ENCODE results near the gene ARL2BP. TPM values are rescaled to one million over a fixed set of nuclear protein-coding genes. Genes with fewer than 3 reads are reported as not detected.

Gene ARL2BP
- total and polyA plus RNA-seq, 9 of the 15 experiments (the other 6 are each of a cell fraction or from before 2014, with no cell fraction given): 16.7 to 41.8 (median 27.2) TPM

GRCh38 chr16:57268804-57269800 lies 24.0 kb downstream of the ARL2BP start (continued):
- TF ChIP-seq, protein P1, sequence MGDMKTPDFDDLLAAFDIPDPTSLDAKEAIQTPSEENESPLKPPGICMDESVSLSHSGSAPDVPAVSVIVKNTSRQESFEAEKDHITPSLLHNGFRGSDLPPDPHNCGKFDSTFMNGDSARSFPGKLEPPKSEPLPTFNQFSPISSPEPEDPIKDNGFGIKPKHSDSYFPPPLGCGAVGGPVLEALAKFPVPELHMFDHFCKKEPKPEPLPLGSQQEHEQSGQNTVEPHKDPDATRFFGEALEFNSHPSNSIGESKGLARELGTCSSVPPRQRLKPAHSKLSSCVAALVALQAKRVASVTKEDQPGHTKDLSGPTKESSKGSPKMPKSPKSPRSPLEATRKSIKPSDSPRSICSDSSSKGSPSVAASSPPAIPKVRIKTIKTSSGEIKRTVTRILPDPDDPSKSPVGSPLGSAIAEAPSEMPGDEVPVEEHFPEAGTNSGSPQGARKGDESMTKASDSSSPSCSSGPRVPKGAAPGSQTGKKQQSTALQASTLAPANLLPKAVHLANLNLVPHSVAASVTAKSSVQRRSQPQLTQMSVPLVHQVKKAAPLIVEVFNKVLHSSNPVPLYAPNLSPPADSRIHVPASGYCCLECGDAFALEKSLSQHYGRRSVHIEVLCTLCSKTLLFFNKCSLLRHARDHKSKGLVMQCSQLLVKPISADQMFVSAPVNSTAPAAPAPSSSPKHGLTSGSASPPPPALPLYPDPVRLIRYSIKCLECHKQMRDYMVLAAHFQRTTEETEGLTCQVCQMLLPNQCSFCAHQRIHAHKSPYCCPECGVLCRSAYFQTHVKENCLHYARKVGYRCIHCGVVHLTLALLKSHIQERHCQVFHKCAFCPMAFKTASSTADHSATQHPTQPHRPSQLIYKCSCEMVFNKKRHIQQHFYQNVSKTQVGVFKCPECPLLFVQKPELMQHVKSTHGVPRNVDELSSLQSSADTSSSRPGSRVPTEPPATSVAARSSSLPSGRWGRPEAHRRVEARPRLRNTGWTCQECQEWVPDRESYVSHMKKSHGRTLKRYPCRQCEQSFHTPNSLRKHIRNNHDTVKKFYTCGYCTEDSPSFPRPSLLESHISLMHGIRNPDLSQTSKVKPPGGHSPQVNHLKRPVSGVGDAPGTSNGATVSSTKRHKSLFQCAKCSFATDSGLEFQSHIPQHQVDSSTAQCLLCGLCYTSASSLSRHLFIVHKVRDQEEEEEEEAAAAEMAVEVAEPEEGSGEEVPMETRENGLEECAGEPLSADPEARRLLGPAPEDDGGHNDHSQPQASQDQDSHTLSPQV (IDR thresholded peaks at IDR 0.05): peak; percentile 78
- no peak for TF ChIP-seq CUX1 (CRISPR knock-in tag; IDR thresholded peaks at IDR 0.05)
- 0 out of 2 replicates have a peak, but pooled peaks have one; percentile 24 for TF ChIP-seq TEAD4 (IDR thresholded peaks at IDR 0.05; ENCODE audit: low read length)
- TF ChIP-seq TEAD4 (CRISPR knock-in tag; IDR thresholded peaks at IDR 0.05; ENCODE audit: borderline replicate concordance): no peak
- TF ChIP-seq KDM1A (IDR thresholded peaks at IDR 0.05): peak; percentile 37 to 42; a peak in 1 of 4 replicates
- TF ChIP-seq MCM5 (IDR thresholded peaks at IDR 0.05; ENCODE audit: low read depth): no peak
- TF ChIP-seq POLR2A (conservative IDR thresholded peaks at IDR 0.05): peak; percentile 49; the same call in 1 of the 2 replicates
- peak; percentile 43 for TF ChIP-seq BHLHE40 (IDR thresholded peaks at IDR 0.05; ENCODE audit: low read length)
- TF ChIP-seq TCF3 (CRISPR knock-in tag; IDR thresholded peaks at IDR 0.05): peak; percentile 48
- TF ChIP-seq ZNF766 (CRISPR knock-in tag; conservative IDR thresholded peaks at IDR 0.05): peak; percentile 71; the same call in 1 of the 2 replicates
- peak; percentile 47; the same call in 1 of the 2 replicates for TF ChIP-seq MBD2 (IDR thresholded peaks at IDR 0.05; ENCODE audit: borderline replicate concordance, low read depth)
- peak; percentile 84 for TF ChIP-seq SP1 (CRISPR knock-in tag; IDR thresholded peaks at IDR 0.05)
- TF ChIP-seq NCOR1 (IDR thresholded peaks at IDR 0.05): 0 out of 2 replicates have a peak, but pooled peaks have one; percentile 21
- 0 out of 2 replicates have a peak, but pooled peaks have one; percentile 13 for TF ChIP-seq EP400 (IDR thresholded peaks at IDR 0.05)
- TF ChIP-seq GABPA (tag; conservative IDR thresholded peaks at IDR 0.05; ENCODE audit: low read depth): 0 out of 2 replicates have a peak, but pooled peaks have one; percentile 21
- TF ChIP-seq ZNF239 (CRISPR knock-in tag; IDR thresholded peaks at IDR 0.05): peak; percentile 16; the same call in 1 of the 2 replicates
- TF ChIP-seq GATA2 (CRISPR knock-in tag; IDR thresholded peaks at IDR 0.05): 0 out of 2 replicates have a peak, but pooled peaks have one; percentile 38
- TF ChIP-seq TAF1 (IDR thresholded peaks at IDR 0.05; ENCODE audit: control insufficient read depth, extremely low read depth, insufficient read depth, low read length, severe bottlenecking): peak; percentile 27

All from K562 (cell line).